ENCODE data around the gene ARID1B.

The ARID1B gene

GRCh38 chr6:157117431-157118095, 340.4 kb downstream of the ARID1B start:
- DNase-seq = no peak

- no peak for DNase-seq
These were observed 342.4 kb downstream of the ARID1B start for GRCh38 chr6:157119502-157120027.

GRCh38 chr6:157120534-157121232, 343.5 kb downstream of the ARID1B start:
- DNase-seq = no peak

- DNase-seq = no peak
These were observed 344.7 kb downstream of the ARID1B start for GRCh38 chr6:157121897-157122296.

GRCh38 chr6:157123234-157123633, 346.1 kb downstream of the ARID1B start:
- DNase-seq = no peak

GRCh38 chr6:157124485-157125254, 347.5 kb downstream of the ARID1B start:
- DNase-seq = no peak

- DNase-seq = no peak
These were observed 348.4 kb downstream of the ARID1B start for GRCh38 chr6:157125531-157125930.

GRCh38 chr6:157126183-157127098, 349.3 kb downstream of the ARID1B start:
- DNase-seq = no peak

GRCh38 chr6:157128235-157128775, 351.1 kb downstream of the ARID1B start:
- DNase-seq = no peak

GRCh38 chr6:157131250-157131649, 354.1 kb downstream of the ARID1B start:
- DNase-seq = no peak

GRCh38 chr6:157133856-157134255, 356.7 kb downstream of the ARID1B start:
- DNase-seq = no peak

- no peak for DNase-seq
These were observed 357.3 kb downstream of the ARID1B start for GRCh38 chr6:157134402-157135047.

- no peak for DNase-seq
These were observed 358.5 kb downstream of the ARID1B start for GRCh38 chr6:157135691-157136090.

GRCh38 chr6:157137501-157137900, 360.3 kb downstream of the ARID1B start:
- no peak for DNase-seq

- DNase-seq = no peak
These were observed 362.0 kb downstream of the ARID1B start for GRCh38 chr6:157139054-157139708.

- no peak for DNase-seq
These were observed 366.2 kb downstream of the ARID1B start for GRCh38 chr6:157143171-157143889.

GRCh38 chr6:157143890-157144798, 367.0 kb downstream of the ARID1B start:
- DNase-seq = no peak

- no peak for DNase-seq
These were observed 367.8 kb downstream of the ARID1B start for GRCh38 chr6:157144859-157145568.
